Effector memory CD4-positive, alpha-beta T cell (primary cell): ENCODE data around the gene PSEN2.

Source experiments
- DNase-seq, 3 donors: peaks; one replicate each; pipeline ENCODE4 v3.0.0-alpha.2; 2020
- H3K27ac ChIP-seq: 2 replicates; pipeline ENCODE4 v1.7.0; 2013; ENCODE audit warnings: mild to moderate bottlenecking, low read length, moderate library complexity; ENCODE audit not compliant: insufficient read depth, poor library complexity, severe bottlenecking
- H3K27me3 ChIP-seq: replicated peaks from 2 replicates; pipeline ENCODE4 v1.7.0; 2013; ENCODE audit warnings: mild to moderate bottlenecking, low read length; ENCODE audit not compliant: insufficient read depth, control insufficient read depth, poor library complexity, severe bottlenecking
- H3K36me3 ChIP-seq: 2 replicates; pipeline ENCODE4 v1.7.0; 2013; ENCODE audit warnings: mild to moderate bottlenecking, low read length, moderate library complexity; ENCODE audit not compliant: control insufficient read depth, insufficient read depth
- H3K4me1 ChIP-seq: 2 replicates; pipeline ENCODE4 v1.7.0; 2013; ENCODE audit warnings: low read length, mild to moderate bottlenecking; ENCODE audit not compliant: control insufficient read depth, insufficient read depth, poor library complexity, severe bottlenecking
- H3K4me3 ChIP-seq: 2 replicates; pipeline ENCODE4 v1.7.0; 2013; ENCODE audit warnings: low read length, low read depth, mild to moderate bottlenecking; ENCODE audit not compliant: insufficient read depth, poor library complexity, severe bottlenecking
- H3K9me3 ChIP-seq: 2 replicates; pipeline ENCODE4 v1.7.0; 2013; ENCODE audit warnings: mild to moderate bottlenecking, low read length, moderate library complexity; ENCODE audit not compliant: control insufficient read depth

Gene PSEN2

GRCh38 chr1:226884966-226885820 is 14.8 kb downstream of the PSEN2 start:
- Histone ChIP-seq H3K4me3 (no peak overlapping the region), H3K27ac (no peak overlapping the region), H3K9me3 (no peaks in the 10 kb centered on the region), H3K36me3 (no peaks in the 10 kb centered on the region), H3K27me3 (no peaks in the 10 kb centered on the region), H3K4me1 (peaks cover 19% of the 10 kb centered on the region)
- DNase-seq = no peak

GRCh38 chr1:226886122-226886901 is 15.9 kb downstream of the PSEN2 start:
- no peak overlapping the region for H3K27ac ChIP-seq
- H3K36me3 ChIP-seq = no peaks in the 10 kb centered on the region
- no peak for DNase-seq
- H3K4me1 ChIP-seq = peaks cover 19% of the 10 kb centered on the region
- H3K9me3 ChIP-seq = no peaks in the 10 kb centered on the region
- H3K4me3 ChIP-seq = no peak overlapping the region
- H3K27me3 ChIP-seq = no peaks in the 10 kb centered on the region

- DNase-seq = no peak
- Histone ChIP-seq H3K27me3 (no peaks in the 10 kb centered on the region), H3K36me3 (no peaks in the 10 kb centered on the region), H3K4me3 (no peak overlapping the region), H3K4me1 (peaks cover 13% of the 10 kb centered on the region), H3K27ac (no peak overlapping the region), H3K9me3 (no peaks in the 10 kb centered on the region)
These were observed 16.6 kb downstream of the PSEN2 start for GRCh38 chr1:226887006-226887405.

GRCh38 chr1:226888021-226888420 is 17.6 kb downstream of the PSEN2 start:
- no peak for DNase-seq
- Histone ChIP-seq H3K4me1 (peaks cover 8% of the 10 kb centered on the region), H3K27me3 (no peaks in the 10 kb centered on the region), H3K4me3 (no peak overlapping the region), H3K27ac (no peak overlapping the region), H3K9me3 (no peaks in the 10 kb centered on the region), H3K36me3 (no peaks in the 10 kb centered on the region)

- Histone ChIP-seq H3K4me1 (peaks cover 8% of the 10 kb centered on the region), H3K27ac (no peak overlapping the region), H3K27me3 (no peaks in the 10 kb centered on the region), H3K9me3 (no peaks in the 10 kb centered on the region), H3K4me3 (no peak overlapping the region), H3K36me3 (no peaks in the 10 kb centered on the region)
- DNase-seq = no peak
These were observed 18.4 kb downstream of the PSEN2 start for GRCh38 chr1:226888816-226889215.

- Histone ChIP-seq H3K9me3 (no peaks in the 10 kb centered on the region), H3K27ac (no peak overlapping the region), H3K36me3 (no peaks in the 10 kb centered on the region), H3K4me3 (no peak overlapping the region), H3K27me3 (no peaks in the 10 kb centered on the region), H3K4me1 (peaks cover 4% of the 10 kb centered on the region)
- no peak for DNase-seq
These were observed 19.4 kb downstream of the PSEN2 start for GRCh38 chr1:226889616-226890330.

- H3K4me1 ChIP-seq = no peaks in the 10 kb centered on the region
- H3K4me3 ChIP-seq = no peak overlapping the region
- no peaks in the 10 kb centered on the region for H3K27me3 ChIP-seq
- H3K9me3 ChIP-seq = no peaks in the 10 kb centered on the region
- no peak for DNase-seq
- H3K36me3 ChIP-seq = no peaks in the 10 kb centered on the region
- H3K27ac ChIP-seq = no peak overlapping the region
These were observed 20.1 kb downstream of the PSEN2 start for GRCh38 chr1:226890331-226891108.

- Histone ChIP-seq H3K4me1 (no peaks in the 10 kb centered on the region), H3K27me3 (no peaks in the 10 kb centered on the region), H3K4me3 (no peak overlapping the region), H3K27ac (no peak overlapping the region), H3K36me3 (no peaks in the 10 kb centered on the region), H3K9me3 (no peaks in the 10 kb centered on the region)
- no peak for DNase-seq
These were observed 20.9 kb downstream of the PSEN2 start for GRCh38 chr1:226891346-226891745.

- Histone ChIP-seq H3K9me3 (no peaks in the 10 kb centered on the region), H3K27me3 (no peaks in the 10 kb centered on the region), H3K4me3 (no peak overlapping the region), H3K36me3 (no peaks in the 10 kb centered on the region), H3K27ac (no peak overlapping the region), H3K4me1 (no peaks in the 10 kb centered on the region)
- DNase-seq = no peak
These were observed 21.6 kb downstream of the PSEN2 start for GRCh38 chr1:226891846-226892523.
